ENCODE data around the gene MEFV. TPM values are rescaled to one million over a fixed set of nuclear protein-coding genes. Genes with fewer than 3 reads are reported as not detected.
"Not testable (repeated sequence)": the region's sequence is repeated elsewhere in the genome, so short reads cannot be mapped to it uniquely, and the experiment has no call there.

The MEFV gene
- total and polyA plus RNA-seq, 4 donors = 1.3 to 21.7 (median 8.1) TPM

DNA sequence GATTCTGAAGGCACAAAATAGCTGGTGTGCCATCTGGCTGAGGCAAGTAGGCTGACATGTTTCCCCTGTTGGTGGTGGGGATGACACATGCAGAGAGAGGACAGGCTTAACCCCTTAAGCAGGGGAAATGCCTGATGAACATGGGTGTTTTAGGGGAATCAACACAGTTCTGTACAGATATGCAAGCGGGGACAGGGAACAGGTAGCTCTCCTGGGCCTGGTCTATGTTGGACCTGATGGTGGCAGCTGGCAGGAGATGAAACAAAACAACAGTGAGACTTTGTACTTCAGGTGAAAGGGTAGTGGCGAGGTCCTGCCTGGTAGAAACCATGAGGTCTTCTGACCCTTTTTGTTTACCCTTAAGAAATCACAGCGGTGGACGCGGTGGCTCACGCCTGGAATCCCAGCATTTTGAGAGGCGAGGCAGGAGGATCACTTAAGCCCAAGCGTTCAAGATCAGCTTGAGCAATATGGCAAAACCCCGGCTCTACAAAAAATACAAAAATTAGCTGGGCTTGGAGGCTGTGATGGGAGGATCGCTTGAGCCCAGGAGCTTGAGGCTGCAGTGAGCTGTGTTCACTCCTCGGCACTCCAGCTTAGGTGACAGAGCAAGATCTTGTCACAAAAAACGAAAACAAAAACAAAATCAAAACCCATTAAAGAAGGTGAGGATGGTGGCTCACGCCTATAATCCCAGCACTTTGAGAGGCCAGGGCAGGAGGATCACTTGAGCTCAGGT, 57.9 kb downstream of the MEFV start:
- no peak overlapping the region for H3K9ac ChIP-seq (ENCODE audit: insufficient read depth in 1 of 2, low read length in 2 of 2)
- H3K27me3 ChIP-seq (ENCODE audit: control insufficient read depth in 3 of 3, insufficient read depth in 3 of 3, low read length in 2 of 3) = peaks cover 3 to 38% (median 22%) of the 10 kb centered on the region in 3 donors
- 74 to 80% methylated on average over 13 of the region's 13 CpGs for WGBS, 2 donors
- H3K9me3 ChIP-seq (ENCODE audit: control insufficient read depth in 4 of 4, insufficient read depth in 3 of 4, low read length in 3 of 4) = peaks cover 0 to 17% (median 0%) of the 10 kb centered on the region in 4 donors
- DNase-seq = no peak
- no peaks in the 10 kb centered on the region for H3K36me3 ChIP-seq (ENCODE audit: control insufficient read depth in 4 of 4, insufficient read depth in 4 of 4, low read length in 4 of 4)
- no peak overlapping the region for H3K27ac ChIP-seq (ENCODE audit: low read depth in 1 of 2, low read length in 1 of 2)
- no peak for ATAC-seq (ENCODE audit: insufficient read depth, low FRiP score)
- H3K4me1 ChIP-seq (ENCODE audit: control insufficient read depth in 5 of 5, insufficient read depth in 5 of 5, low read length in 5 of 5) = no peaks in the 10 kb centered on the region
- H3K4me3 ChIP-seq = no peak overlapping the region
- no peak for TF ChIP-seq CTCF (IDR thresholded peaks at IDR 0.05; ENCODE audit: control extremely low read depth, extremely low read depth)

GRCh38 chr16:3197694-3198333, 58.6 kb downstream of the MEFV start:
- Histone ChIP-seq H3K9me3 (ENCODE audit: control insufficient read depth in 4 of 4, insufficient read depth in 3 of 4, low read length in 3 of 4) (peaks cover 0 to 15% (median 0%) of the 10 kb centered on the region in 4 donors), H3K27me3 (ENCODE audit: control insufficient read depth in 3 of 3, insufficient read depth in 3 of 3, low read length in 2 of 3) (peaks cover 3 to 45% (median 28%) of the 10 kb centered on the region in 3 donors)
- ATAC-seq (ENCODE audit: insufficient read depth, low FRiP score); H3K27ac ChIP-seq (ENCODE audit: low read depth in 1 of 2, low read length in 1 of 2); H3K4me3 ChIP-seq; H3K9ac ChIP-seq (ENCODE audit: insufficient read depth in 1 of 2, low read length in 2 of 2); H3K36me3 ChIP-seq (ENCODE audit: control insufficient read depth in 4 of 4, insufficient read depth in 4 of 4, low read length in 4 of 4); DNase-seq; H3K4me1 ChIP-seq (ENCODE audit: control insufficient read depth in 5 of 5, insufficient read depth in 5 of 5, low read length in 5 of 5): not testable (repeated sequence)
- WGBS, 2 donors = 62 to 72% methylated on average over 3 of the region's 3 CpGs

DNA sequence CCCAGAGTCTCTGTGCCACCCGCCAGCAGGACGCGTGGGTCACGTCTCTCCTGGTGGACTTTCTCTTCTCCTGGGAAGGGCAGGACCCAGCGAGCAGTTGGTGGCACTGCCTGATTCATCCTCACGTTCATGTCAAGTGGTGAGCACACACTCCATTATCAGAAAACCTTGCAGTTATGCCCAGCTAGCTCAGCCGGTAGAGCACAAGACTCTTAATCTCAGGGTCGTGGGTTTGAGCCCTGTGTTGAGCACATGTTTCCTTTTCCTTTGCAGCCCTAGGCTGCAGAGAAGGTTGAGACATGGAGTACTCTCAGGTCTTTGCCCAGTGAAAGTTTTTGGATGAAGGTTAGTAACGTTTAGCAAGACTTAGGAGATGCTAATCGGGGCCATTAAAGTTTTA, 60.5 kb downstream of the MEFV start:
- DNase-seq = no peak
- no peaks in the 10 kb centered on the region for H3K4me1 ChIP-seq (ENCODE audit: control insufficient read depth in 5 of 5, insufficient read depth in 5 of 5, low read length in 5 of 5)
- peaks cover 3 to 58% (median 45%) of the 10 kb centered on the region in 3 donors for H3K27me3 ChIP-seq (ENCODE audit: control insufficient read depth in 3 of 3, insufficient read depth in 3 of 3, low read length in 2 of 3)
- no peak for ATAC-seq (ENCODE audit: insufficient read depth, low FRiP score)
- no peaks in the 10 kb centered on the region for H3K36me3 ChIP-seq (ENCODE audit: control insufficient read depth in 4 of 4, insufficient read depth in 4 of 4, low read length in 4 of 4)
- H3K9ac ChIP-seq (ENCODE audit: insufficient read depth in 1 of 2, low read length in 2 of 2) = no peak overlapping the region
- no peak overlapping the region for H3K27ac ChIP-seq (ENCODE audit: low read depth in 1 of 2, low read length in 1 of 2)
- no peak for TF ChIP-seq CTCF (IDR thresholded peaks at IDR 0.05; ENCODE audit: control extremely low read depth, extremely low read depth)
- no peak overlapping the region for H3K4me3 ChIP-seq
- 62 to 67% methylated on average over 10 of the region's 10 CpGs for WGBS, 2 donors
- H3K9me3 ChIP-seq (ENCODE audit: control insufficient read depth in 4 of 4, insufficient read depth in 3 of 4, low read length in 3 of 4) = peaks cover 0 to 13% (median 0%) of the 10 kb centered on the region in 4 donors

DNA sequence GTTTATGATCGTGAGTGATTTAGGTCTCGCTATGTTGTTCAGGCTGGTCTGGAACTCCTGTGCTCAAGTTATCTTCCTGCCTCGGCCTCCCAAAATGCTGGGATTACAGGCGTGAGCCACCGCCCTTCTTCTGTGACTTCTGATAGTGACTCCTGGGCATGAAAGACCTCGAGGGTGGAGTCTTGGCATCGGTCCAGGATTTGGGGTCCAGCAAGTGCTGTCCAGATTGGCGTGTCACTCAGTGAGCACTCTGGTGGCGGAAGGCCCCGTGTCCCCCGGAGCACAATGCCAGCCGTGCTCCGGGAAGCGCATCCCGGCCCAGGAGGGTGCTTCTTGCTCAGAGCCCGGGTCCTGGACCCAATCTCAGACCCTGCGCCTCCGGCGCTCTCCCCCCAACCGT, 61.6 kb downstream of the MEFV start:
- ATAC-seq (ENCODE audit: insufficient read depth, low FRiP score) = no peak
- H3K27me3 ChIP-seq (ENCODE audit: control insufficient read depth in 3 of 3, insufficient read depth in 3 of 3, low read length in 2 of 3) = peaks cover 6 to 68% (median 57%) of the 10 kb centered on the region in 3 donors
- no peak for DNase-seq

More for the DNA sequence above, 61.6 kb downstream of the MEFV start:
- H3K9me3 ChIP-seq (ENCODE audit: control insufficient read depth in 4 of 4, insufficient read depth in 3 of 4, low read length in 3 of 4) = peaks cover 0 to 15% (median 0%) of the 10 kb centered on the region in 4 donors
- no peak overlapping the region for H3K9ac ChIP-seq (ENCODE audit: insufficient read depth in 1 of 2, low read length in 2 of 2)
- peaks cover 0 to 1% (median 0%) of the 10 kb centered on the region in 5 donors for H3K4me1 ChIP-seq (ENCODE audit: control insufficient read depth in 5 of 5, insufficient read depth in 5 of 5, low read length in 5 of 5)
- WGBS, 2 donors = 77 to 85% methylated on average over 20 of the region's 20 CpGs
- TF ChIP-seq CTCF (IDR thresholded peaks at IDR 0.05; ENCODE audit: control extremely low read depth, extremely low read depth) = no peak
- H3K4me3 ChIP-seq = no peak overlapping the region
- H3K36me3 ChIP-seq (ENCODE audit: control insufficient read depth in 4 of 4, insufficient read depth in 4 of 4, low read length in 4 of 4) = no peaks in the 10 kb centered on the region
- H3K27ac ChIP-seq (ENCODE audit: low read depth in 1 of 2, low read length in 1 of 2) = no peak overlapping the region

Measured in lung (tissue), 12 donors.